ENCODE data around the gene SLBP. TPM values are rescaled to one million over a fixed set of nuclear protein-coding genes. Genes with fewer than 3 reads are reported as not detected.

SLBP gene
- total and polyA plus RNA-seq, 2 donors from 2014 or later = 30.7 to 42.8 TPM

DNA sequence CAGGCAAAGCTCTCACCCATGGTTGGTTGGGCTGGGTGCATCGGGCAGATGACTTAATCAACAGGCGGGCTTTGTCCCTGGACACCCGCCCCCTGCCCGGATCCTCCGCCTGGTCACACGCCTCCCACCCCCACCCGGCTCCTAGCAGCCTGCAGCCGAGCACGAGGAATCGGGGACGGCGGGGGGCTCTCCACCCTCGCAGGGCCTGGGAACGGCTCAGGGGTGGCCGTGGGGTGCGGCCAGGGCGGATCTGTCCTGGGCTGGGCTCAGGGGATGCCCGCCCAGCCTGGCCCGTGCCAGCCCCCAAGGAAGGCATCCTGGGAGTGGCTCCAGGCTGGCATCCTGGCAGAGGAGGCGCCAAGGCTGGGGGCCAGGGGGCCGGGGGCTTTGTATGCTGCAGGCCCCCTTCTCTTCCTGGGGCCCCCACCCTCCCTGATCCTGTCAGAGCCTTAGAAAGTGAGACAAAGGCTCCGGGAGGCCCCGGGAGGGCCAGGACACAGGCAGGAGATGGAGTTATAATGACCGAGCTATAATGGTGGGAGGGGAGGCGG, 48.5 kb upstream of the SLBP start:
- Histone ChIP-seq H3K9me3 (ENCODE audit: control insufficient read depth in 2 of 3, insufficient read depth in 1 of 3, low read length in 3 of 3) (no peaks in the 10 kb centered on the region), H3K9ac (ENCODE audit: low read length in 3 of 3) (no peak overlapping the region), H3K36me3 (ENCODE audit: control insufficient read depth in 2 of 3, insufficient read depth in 3 of 3, low read length in 3 of 3) (no peaks in the 10 kb centered on the region), H3K27me3 (ENCODE audit: control insufficient read depth, insufficient read depth, low read length) (no peaks in the 10 kb centered on the region), H3K27ac (ENCODE audit: low read depth in 2 of 2, low read length in 2 of 2) (peak overlapping the region in 1 of 2 donors; percentile 57), H3K4me3 (ENCODE audit: low read length in 3 of 3) (no peak overlapping the region), H3K4me1 (ENCODE audit: control insufficient read depth in 2 of 3, insufficient read depth in 2 of 3, low read depth in 1 of 3, low read length in 3 of 3) (peaks cover 0 to 3% (median 0%) of the 10 kb centered on the region in 3 donors)
- FAIRE-seq = no peak
- intact Hi-C loops (cut with DNase I) = no loop called here
- no peak for TF ChIP-seq CTCF (IDR thresholded peaks at IDR 0.05; ENCODE audit: borderline replicate concordance, extremely low read depth, insufficient read depth)
- DNase-seq = peak in 3 of 5 donors; percentile 57 to 72 (median 58)

GRCh38 chr4:1759818-1760223, 47.7 kb upstream of the SLBP start:
- no peaks in the 10 kb centered on the region for H3K27me3 ChIP-seq (ENCODE audit: control insufficient read depth, insufficient read depth, low read length)
- no peaks in the 10 kb centered on the region for H3K9me3 ChIP-seq (ENCODE audit: control insufficient read depth in 2 of 3, insufficient read depth in 1 of 3, low read length in 3 of 3)
- FAIRE-seq = no peak
- no peak overlapping the region for H3K9ac ChIP-seq (ENCODE audit: low read length in 3 of 3)
- peak overlapping the region in 1 of 2 donors; percentile 57 for H3K27ac ChIP-seq (ENCODE audit: low read depth in 2 of 2, low read length in 2 of 2)
- no peak for DNase-seq
- peaks cover 0 to 3% (median 0%) of the 10 kb centered on the region in 3 donors for H3K4me1 ChIP-seq (ENCODE audit: control insufficient read depth in 2 of 3, insufficient read depth in 2 of 3, low read depth in 1 of 3, low read length in 3 of 3)
- intact Hi-C loops (cut with DNase I) = no loop called here
- no peaks in the 10 kb centered on the region for H3K36me3 ChIP-seq (ENCODE audit: control insufficient read depth in 2 of 3, insufficient read depth in 3 of 3, low read length in 3 of 3)
- H3K4me3 ChIP-seq (ENCODE audit: low read length in 3 of 3) = no peak overlapping the region
- TF ChIP-seq CTCF (IDR thresholded peaks at IDR 0.05; ENCODE audit: borderline replicate concordance, extremely low read depth, insufficient read depth) = no peak

- Histone ChIP-seq H3K4me3 (ENCODE audit: low read length in 3 of 3) (no peak overlapping the region), H3K36me3 (ENCODE audit: control insufficient read depth in 2 of 3, insufficient read depth in 3 of 3, low read length in 3 of 3) (no peaks in the 10 kb centered on the region), H3K27me3 (ENCODE audit: control insufficient read depth, insufficient read depth, low read length) (no peaks in the 10 kb centered on the region), H3K27ac (ENCODE audit: low read depth in 2 of 2, low read length in 2 of 2) (peak overlapping the region in 1 of 2 donors; percentile 47), H3K9me3 (ENCODE audit: control insufficient read depth in 2 of 3, insufficient read depth in 1 of 3, low read length in 3 of 3) (no peaks in the 10 kb centered on the region), H3K9ac (ENCODE audit: low read length in 3 of 3) (no peak overlapping the region), H3K4me1 (ENCODE audit: control insufficient read depth in 2 of 3, insufficient read depth in 2 of 3, low read depth in 1 of 3, low read length in 3 of 3) (peaks cover 0 to 3% (median 0%) of the 10 kb centered on the region in 3 donors)
- FAIRE-seq (no peak), DNase-seq (no peak)
- TF ChIP-seq CTCF (IDR thresholded peaks at IDR 0.05; ENCODE audit: borderline replicate concordance, extremely low read depth, insufficient read depth) = no peak
- intact Hi-C loops (cut with DNase I) = no loop called here
These were observed 47.2 kb upstream of the SLBP start for GRCh38 chr4:1759170-1759817.

All from kidney (tissue), 14 donors.